GM12878 (cell line): ENCODE measurements around the gene ZNF493. TPM values are rescaled to one million over a fixed set of nuclear protein-coding genes. Genes with fewer than 3 reads are reported as not detected.

Experiments
- ATAC-seq: fragments of 200-7000 bp; cut with Tn5 transposase; 3 replicates; pipeline ENCODE4 v1.9.1; 2020; ENCODE audit warnings: mild to moderate bottlenecking, moderate library complexity
- BruUV-seq: library from RNA; stranded (reverse); fragments of 400-500 nt; replicated peaks from 2 replicates; lab custom pipeline; 2021; lab: Mats Ljungman, UMichigan
- CTCF ChIA-PET: fragments of 300-600 bp; sonication (Branson Sonifier 250); formaldehyde crosslinking; extraction: SDS; loops from one replicate; lab custom pipeline; 2021; ENCODE audit warnings: inconsistent platforms; lab: Yijun Ruan, JAX
- POLR2A ChIA-PET: fragments of 350-600 bp; formaldehyde crosslinking; extraction: SDS; loops from one replicate; lab custom pipeline; 2021; ENCODE audit warnings: inconsistent platforms; lab: Charles Lee
- RAD21 ChIA-PET: fragments of 300-600 bp; sonication (Branson Sonifier 250); formaldehyde crosslinking; loops from one replicate; lab custom pipeline; 2023; ENCODE audit warnings: antibody characterized with exemption; ENCODE audit not compliant: unreplicated experiment; lab: Charles Lee
- SMC1A ChIA-PET: fragments of 300-600 bp; sonication (Branson Sonifier 250); formaldehyde crosslinking; loops from one replicate; lab custom pipeline; 2023; ENCODE audit not compliant: unreplicated experiment, uncharacterized antibody; lab: Charles Lee
- DNase-seq: peaks from one replicate; pipeline ENCODE4 v3.0.0-alpha.2; 2011; ENCODE audit warnings: low read depth, low spot score
- FAIRE-seq: peaks from 3 replicates; lab custom pipeline; 2011; peaks lifted over from hg19 to GRCh38; lab: Jason Lieb, UNC
- H2AFZ ChIP-seq: 2 replicates; pipeline ENCODE4 v1.6.0; 2011; ENCODE audit warnings: low read depth, low read length, control low read depth; ENCODE audit not compliant: control insufficient read depth
- H3K27ac ChIP-seq: 2 replicates; pipeline ENCODE4 v1.5.1; 2011; ENCODE audit warnings: control low read depth; ENCODE audit not compliant: control insufficient read depth, insufficient read depth
- H3K27me3 ChIP-seq, 2 experiments: replicated peaks in 1 of 2; 2 replicates each; pipeline versions ENCODE4 v1.6.0 to v1.6.1; 2011; ENCODE audit warnings: low read length in 1 of 2; ENCODE audit not compliant: control insufficient read depth in 2 of 2, insufficient read depth in 2 of 2
- H3K36me3 ChIP-seq, 2 experiments: 2 replicates each; pipeline ENCODE4 v1.5.1; 2011; ENCODE audit warnings: low read length in 1 of 2; ENCODE audit not compliant: control insufficient read depth in 2 of 2, insufficient read depth in 2 of 2
- H3K4me1 ChIP-seq: 2 replicates; pipeline ENCODE4 v1.6.1; 2011; ENCODE audit warnings: mild to moderate bottlenecking, low read length, moderate library complexity, mixed read lengths; ENCODE audit not compliant: control insufficient read depth, insufficient read depth
- H3K4me2 ChIP-seq: 2 replicates; pipeline ENCODE4 v1.6.0; 2011; ENCODE audit warnings: control low read depth; ENCODE audit not compliant: control insufficient read depth, insufficient read depth
- H3K4me3 ChIP-seq: fragments of 200-600 bp; sonication (generic); 2 replicates; pipeline ENCODE4 v1.5.1; 2016
- H3K79me2 ChIP-seq: 2 replicates; pipeline ENCODE4 v1.6.0; 2011; ENCODE audit warnings: low read length; ENCODE audit not compliant: control insufficient read depth, insufficient read depth
- H3K9ac ChIP-seq: 2 replicates; pipeline ENCODE4 v1.8.0; 2011; ENCODE audit warnings: low read length, control low read depth, mixed read lengths; ENCODE audit not compliant: control insufficient read depth, insufficient read depth
- H3K9me3 ChIP-seq: replicated peaks from 3 replicates; pipeline ENCODE4 v1.5.1; 2011; ENCODE audit warnings: mild to moderate bottlenecking, low read length; ENCODE audit not compliant: control insufficient read depth, insufficient read depth
- H4K20me1 ChIP-seq: 2 replicates; pipeline ENCODE4 v1.6.0; 2011; ENCODE audit not compliant: control insufficient read depth, insufficient read depth
- CREM ChIP-seq: IDR thresholded peaks from 2 replicates; pipeline ENCODE4 v1.6.1; 2014; ENCODE audit warnings: antibody characterized with exemption, low read depth
- FOS ChIP-seq: IDR thresholded peaks from 3 replicates; pipeline ENCODE4 v1.6.1; 2011; ENCODE audit warnings: borderline replicate concordance; ENCODE audit not compliant: insufficient read length; ENCODE audit errors: extremely low read depth
- HDGF ChIP-seq: fragments of 450-650 bp; IDR thresholded peaks from 2 replicates; pipeline ENCODE4 v1.6.1; 2016; ENCODE audit warnings: antibody characterized with exemption
- MEF2B ChIP-seq: fragments of 450-650 bp; IDR thresholded peaks from 2 replicates; pipeline ENCODE4 v1.6.1; 2018; ENCODE audit warnings: mild to moderate bottlenecking, moderate library complexity; ENCODE audit not compliant: partially characterized antibody, poor library complexity, severe bottlenecking
- PAX5 ChIP-seq: IDR thresholded peaks from 2 replicates; pipeline ENCODE4 v1.6.1; 2011; ENCODE audit warnings: low read depth, low read length, borderline replicate concordance
- POLR2AphosphoS5 ChIP-seq: IDR thresholded peaks from 2 replicates; pipeline ENCODE4 v1.6.1; 2011; ENCODE audit warnings: mild to moderate bottlenecking, low read length, inconsistent platforms
- SIN3A ChIP-seq: IDR thresholded peaks from 2 replicates; pipeline ENCODE4 v1.6.1; 2012; ENCODE audit warnings: low read depth, low read length, improper control_type of control experiment
- SUPT20H ChIP-seq: IDR thresholded peaks from 2 replicates; pipeline ENCODE4 v1.6.1; 2011; ENCODE audit warnings: low read depth, mild to moderate bottlenecking, low read length, moderate library complexity, borderline replicate concordance; ENCODE audit not compliant: control insufficient read depth
- TCF3 ChIP-seq: IDR thresholded peaks from 2 replicates; pipeline ENCODE4 v1.6.1; 2012; ENCODE audit warnings: low read depth, mild to moderate bottlenecking, low read length, borderline replicate concordance; ENCODE audit not compliant: insufficient read depth
- whole genome bisulfite sequencing: methylation state at CpG from one replicate; pipeline ENCODE4 v1.1.6; 2016; ENCODE audit warnings: low lambda C conversion rate; ENCODE audit not compliant: insufficient replicate concordance, insufficient coverage; ENCODE audit errors: missing lambda C conversion rate; 5-methylcytosine and 5-hydroxymethylcytosine counted together
- in situ Hi-C: fragments of 300-500 bp; cut with MboI; formaldehyde crosslinking; loops from 9 replicates; pipeline ENCODE4 v1.14.3; 2018; ENCODE audit warnings: mixed read lengths
- intact Hi-C: fragments of 100-400 bp; cut with micrococcal nuclease; formaldehyde crosslinking; loops from one replicate; pipeline ENCODE4 v1.14.2; 2022; ENCODE audit not compliant: unreplicated experiment
- polyA plus RNA-seq, 11 experiments: library from polyadenylated mRNA; depleted of rRNA in 4 of 11; unstranded in 6 of 11; stranded (reverse) in 5 of 11; fragments of >200 nt; fragmentation: Nextera tagmentation in 4 of 11; fragmentation: Illumina TruSeq in 1 of 11; extraction: Ambion mirVana in 4 of 11; extraction: Trizol in 1 of 11; gene quantifications; 1 replicate in 1 of 11; 2 replicates in 10 of 11; pipeline versions ENCODE4 v1.2.1 to v1.2.3, GENCODE V29; 2011 to 2016; ENCODE audit warnings: inconsistent platforms in 2 of 11, missing spikeins in 2 of 11, low read depth in 1 of 11
- total RNA-seq, 4 experiments: library from RNA; depleted of rRNA in 3 of 4; stranded (reverse); fragments of >200 nt in 3 of 4; fragmentation: Illumina TruSeq in 1 of 4; extraction: Trizol in 1 of 4; gene quantifications; 2 replicates each; pipeline versions ENCODE4 v1.2.1 to v1.2.3, GENCODE V29; 2013 to 2021
- TF ChIP-seq, protein P1 (sequence below): fragments of 450-650 bp; IDR thresholded peaks from 2 replicates; pipeline ENCODE4 v1.6.1; 2018; ENCODE audit warnings: borderline replicate concordance, mild to moderate bottlenecking; ENCODE audit not compliant: partially characterized antibody

The ZNF493 gene
- total and polyA plus RNA-seq, 10 of the 15 experiments (the other 5 are each of a cell fraction or from before 2014, with no cell fraction given) = 2.9 to 17.6 (median 8.3) TPM

- Histone ChIP-seq H3K9me3 (no peaks in the 10 kb centered on the region), H2AFZ (no peak overlapping the region), H4K20me1 (no peaks in the 10 kb centered on the region), H3K4me3 (no peak overlapping the region), H3K4me2 (no peak overlapping the region), H3K4me1 (no peaks in the 10 kb centered on the region)
- SMC1A ChIA-PET = no interaction called here
- intact Hi-C loops (no loop called here), in situ Hi-C loops (no loop called here)
- CTCF ChIA-PET = no interaction called here
- BruUV-seq = no TSS peak
- TF ChIP-seq SIN3A (no peak), SUPT20H (no peak), HDGF (no peak), POLR2AphosphoS5 (no peak), MEF2B (no peak), CREM (no peak)
- TF ChIP-seq, all 136 proteins: peak for 0
- WGBS = 72% methylated on average over 3 of the region's 3 CpGs
- ATAC-seq = no peak
- ChIA-PET POLR2A (no interaction called here), RAD21 (no interaction called here)
- Histone ChIP-seq H3K27me3 (no peaks in the 10 kb centered on the region), H3K79me2 (no peaks in the 10 kb centered on the region), H3K9ac (no peak overlapping the region), H3K36me3 (no peaks in the 10 kb centered on the region), H3K27ac (no peak overlapping the region)
- no peak for FAIRE-seq
- DNase-seq = no peak
These were observed 58.0 kb downstream of the ZNF493 start for GRCh38 chr19:21454901-21455300.

DNA sequence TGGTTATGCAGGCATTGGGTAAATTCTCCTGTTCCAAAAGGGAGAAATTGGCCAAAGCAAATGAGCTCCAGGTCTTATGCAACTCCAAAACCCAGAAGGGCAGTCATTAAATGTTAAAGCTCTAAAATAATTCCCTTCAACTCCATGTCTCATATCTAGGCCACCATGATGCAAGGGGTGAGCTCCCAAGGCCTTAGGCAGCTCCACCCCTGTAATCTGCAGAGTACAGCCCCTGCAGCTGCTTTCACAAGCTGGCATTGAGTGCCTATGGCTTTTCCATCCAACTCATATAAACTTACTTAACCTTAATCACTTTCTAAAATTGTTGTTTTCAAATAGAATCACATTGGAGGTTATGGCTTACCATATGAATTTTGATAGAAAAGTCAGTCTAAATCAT lies 63.8 kb downstream of the ZNF493 start:
- TF ChIP-seq TCF3 = no peak
- no peak for TF ChIP-seq PAX5
- TF ChIP-seq, protein P1, sequence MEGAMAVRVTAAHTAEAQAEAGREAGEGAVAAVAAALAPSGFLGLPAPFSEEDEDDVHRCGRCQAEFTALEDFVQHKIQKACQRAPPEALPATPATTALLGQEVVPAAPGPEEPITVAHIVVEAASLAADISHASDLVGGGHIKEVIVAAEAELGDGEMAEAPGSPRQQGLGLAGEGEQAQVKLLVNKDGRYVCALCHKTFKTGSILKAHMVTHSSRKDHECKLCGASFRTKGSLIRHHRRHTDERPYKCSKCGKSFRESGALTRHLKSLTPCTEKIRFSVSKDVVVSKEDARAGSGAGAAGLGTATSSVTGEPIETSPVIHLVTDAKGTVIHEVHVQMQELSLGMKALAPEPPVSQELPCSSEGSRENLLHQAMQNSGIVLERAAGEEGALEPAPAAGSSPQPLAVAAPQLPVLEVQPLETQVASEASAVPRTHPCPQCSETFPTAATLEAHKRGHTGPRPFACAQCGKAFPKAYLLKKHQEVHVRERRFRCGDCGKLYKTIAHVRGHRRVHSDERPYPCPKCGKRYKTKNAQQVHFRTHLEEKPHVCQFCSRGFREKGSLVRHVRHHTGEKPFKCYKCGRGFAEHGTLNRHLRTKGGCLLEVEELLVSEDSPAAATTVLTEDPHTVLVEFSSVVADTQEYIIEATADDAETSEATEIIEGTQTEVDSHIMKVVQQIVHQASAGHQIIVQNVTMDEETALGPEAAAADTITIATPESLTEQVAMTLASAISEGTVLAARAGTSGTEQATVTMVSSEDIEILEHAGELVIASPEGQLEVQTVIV = no peak
- no peak for TF ChIP-seq FOS
- TF ChIP-seq, all 136 proteins: peak for 0
- no peak overlapping the region for H3K4me3 ChIP-seq
- no TSS peak for BruUV-seq
- H3K27me3 ChIP-seq = no peaks in the 10 kb centered on the region
- intact Hi-C loops (no loop called here), in situ Hi-C loops (no loop called here)
- H3K4me2 ChIP-seq = no peak overlapping the region
- FAIRE-seq = no peak
- ChIA-PET CTCF (no interaction called here), RAD21 (no interaction called here), SMC1A (no interaction called here), POLR2A (no interaction called here)
- H4K20me1 ChIP-seq = no peaks in the 10 kb centered on the region
- no peak overlapping the region for H2AFZ ChIP-seq
- H3K9ac ChIP-seq = no peak overlapping the region
- H3K27ac ChIP-seq = no peak overlapping the region
- H3K9me3 ChIP-seq = no peaks in the 10 kb centered on the region; the same call in 2 of the 3 replicates
- H3K4me1 ChIP-seq = no peaks in the 10 kb centered on the region
- no peak for ATAC-seq
- no peak for DNase-seq
- no peaks in the 10 kb centered on the region for H3K36me3 ChIP-seq
- H3K79me2 ChIP-seq = no peaks in the 10 kb centered on the region
